PFSK-1 (cell line): Measurements from ENCODE around the gene KCNQ5.

ENCODE experiments used
- FOXP2 ChIP-seq: optimal IDR thresholded peaks from 2 replicates; pipeline ENCODE3; 2011; ENCODE audit warnings: borderline replicate concordance, control low read depth, inconsistent platforms; ENCODE audit not compliant: insufficient read depth; ENCODE audit errors: extremely low read length, extremely low read depth
- POLR2AphosphoS5 ChIP-seq: IDR thresholded peaks from 2 replicates; pipeline ENCODE4 v1.6.1; 2012; ENCODE audit warnings: low read depth, mild to moderate bottlenecking, control low read depth, low read length, moderate library complexity
- REST ChIP-seq, 2 experiments: IDR thresholded peaks; 2 replicates each; pipeline versions ENCODE4 v1.6.1 to v1.8.0; 2011 to 2012; ENCODE audit warnings: low read depth in 2 of 2, low read length in 2 of 2, control low read depth in 1 of 2, inconsistent platforms in 1 of 2, mild to moderate bottlenecking in 1 of 2, moderate library complexity in 1 of 2; ENCODE audit not compliant: insufficient read depth in 1 of 2
- SIN3A ChIP-seq: IDR thresholded peaks from 2 replicates; pipeline ENCODE4 v1.6.1; 2012; ENCODE audit warnings: mild to moderate bottlenecking, low read length, moderate library complexity, borderline replicate concordance; ENCODE audit not compliant: insufficient read depth
- TAF1 ChIP-seq: IDR thresholded peaks from 2 replicates; pipeline ENCODE4 v1.6.1; 2012; ENCODE audit warnings: low read length, control low read depth, borderline replicate concordance; ENCODE audit not compliant: insufficient read depth

KCNQ5 gene

DNA sequence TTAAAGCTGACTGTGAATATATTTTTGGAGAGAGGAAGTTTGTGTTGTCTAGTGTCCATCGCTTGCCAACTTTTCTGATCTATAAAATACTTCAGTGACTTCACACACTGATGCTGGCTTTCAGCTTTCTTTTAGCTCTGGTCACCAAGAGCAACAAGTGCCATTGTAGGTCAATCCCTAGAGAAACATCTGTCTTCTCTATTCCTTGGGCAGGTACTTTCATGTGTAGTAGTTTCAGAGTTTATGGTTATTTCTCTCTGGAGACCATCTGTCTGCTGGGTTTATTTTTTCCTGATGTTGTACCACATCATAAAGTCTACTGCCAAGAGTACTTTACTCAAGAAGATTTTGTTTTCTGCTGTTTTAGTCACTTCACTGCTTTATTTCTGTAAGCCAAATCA, 353.5 kb downstream of the KCNQ5 start:
- TF ChIP-seq FOXP2: no peak
- no peak for TF ChIP-seq SIN3A
- TF ChIP-seq TAF1: no peak
- no peak for TF ChIP-seq REST (IDR thresholded peaks at IDR 0.05; ENCODE audit: insufficient read depth in 1 of 2, low read depth in 2 of 2, low read length in 2 of 2)
- no peak for TF ChIP-seq POLR2AphosphoS5

DNA sequence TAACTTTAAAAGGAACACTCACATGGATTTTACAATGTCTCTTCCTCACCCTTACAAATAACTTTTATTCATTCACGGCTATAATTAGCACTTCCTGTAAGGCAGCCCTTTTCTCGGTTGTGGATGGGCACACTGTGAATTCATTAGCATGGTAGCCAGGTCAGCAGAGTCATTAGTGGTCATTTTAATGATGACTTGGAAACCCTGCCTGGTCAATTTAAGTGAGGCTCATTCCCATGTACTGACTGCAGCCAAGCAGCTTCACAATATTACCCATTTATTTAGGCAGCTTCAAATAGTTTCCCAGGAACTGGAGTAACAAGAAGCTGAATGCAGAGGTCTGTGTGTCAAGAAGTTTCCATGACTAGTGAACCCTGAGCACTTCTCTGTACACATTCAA, 354.6 kb downstream of the KCNQ5 start:
- no peak; a peak in 1 of 4 replicates for TF ChIP-seq REST (IDR thresholded peaks at IDR 0.05; ENCODE audit: insufficient read depth in 1 of 2, low read depth in 2 of 2, low read length in 2 of 2)
- no peak for TF ChIP-seq SIN3A
- TF ChIP-seq FOXP2: no peak
- TF ChIP-seq POLR2AphosphoS5: no peak; the same call in 1 of the 2 replicates
- TF ChIP-seq TAF1: no peak

DNA sequence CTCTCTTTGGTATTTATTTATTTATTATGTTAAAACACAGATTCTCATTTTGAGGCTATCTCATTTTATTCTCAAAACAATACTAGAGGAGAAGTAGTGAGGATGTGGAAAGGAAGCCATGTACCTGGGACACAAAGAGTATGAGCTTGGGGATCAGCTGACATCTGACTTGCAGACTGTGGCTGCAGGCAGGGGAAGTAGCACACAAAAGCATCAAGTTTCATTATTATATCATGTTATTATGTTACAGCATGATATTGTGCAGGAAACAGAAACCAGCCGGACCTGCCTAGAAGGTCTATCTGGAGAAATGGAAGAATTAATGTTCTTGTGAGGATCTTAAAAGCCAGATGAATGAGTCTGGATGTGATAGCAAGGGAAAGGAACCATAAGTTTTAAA, 355.2 kb downstream of the KCNQ5 start:
- TF ChIP-seq SIN3A (no peak), TAF1 (no peak), REST (IDR thresholded peaks at IDR 0.05; ENCODE audit: insufficient read depth in 1 of 2, low read depth in 2 of 2, low read length in 2 of 2) (no peak), POLR2AphosphoS5 (no peak; the same call in 1 of the 2 replicates), FOXP2 (no peak)

DNA sequence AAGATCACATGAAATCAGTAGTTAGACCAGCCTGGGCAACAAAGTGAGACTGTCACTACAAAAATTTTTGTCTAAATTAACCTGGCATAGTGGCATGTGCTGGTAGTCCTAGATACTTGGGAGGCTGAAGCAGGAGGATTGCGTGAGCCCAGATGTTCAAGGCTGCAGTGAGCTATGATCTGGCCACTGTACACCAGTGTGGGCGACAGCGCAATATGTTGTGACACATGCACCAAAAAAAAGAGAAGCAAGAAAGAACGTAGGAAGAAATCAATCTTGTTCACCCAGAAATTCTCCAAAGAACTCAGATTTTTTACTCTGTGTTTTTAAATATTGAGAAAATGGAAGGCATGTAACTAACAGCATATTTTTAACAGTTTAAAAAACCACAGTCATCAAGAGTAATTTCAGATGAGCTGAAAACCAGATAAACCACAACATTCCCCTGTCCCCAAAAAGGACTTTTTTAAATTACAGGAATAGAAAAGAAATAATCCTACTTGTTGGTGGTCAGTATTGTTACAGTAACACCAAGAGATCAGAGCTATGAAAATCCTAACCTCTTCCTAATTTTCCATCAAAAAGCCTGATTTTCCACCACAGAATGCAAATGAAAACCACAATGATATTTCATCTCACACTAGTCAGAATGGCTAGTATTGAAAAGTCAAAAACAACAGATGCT, 363.3 kb downstream of the KCNQ5 start:
- TF ChIP-seq REST (IDR thresholded peaks at IDR 0.05; ENCODE audit: insufficient read depth in 1 of 2, low read depth in 2 of 2, low read length in 2 of 2): no peak
- TF ChIP-seq POLR2AphosphoS5: no peak
- TF ChIP-seq TAF1: no peak
- TF ChIP-seq FOXP2: no peak
- no peak for TF ChIP-seq SIN3A

DNA sequence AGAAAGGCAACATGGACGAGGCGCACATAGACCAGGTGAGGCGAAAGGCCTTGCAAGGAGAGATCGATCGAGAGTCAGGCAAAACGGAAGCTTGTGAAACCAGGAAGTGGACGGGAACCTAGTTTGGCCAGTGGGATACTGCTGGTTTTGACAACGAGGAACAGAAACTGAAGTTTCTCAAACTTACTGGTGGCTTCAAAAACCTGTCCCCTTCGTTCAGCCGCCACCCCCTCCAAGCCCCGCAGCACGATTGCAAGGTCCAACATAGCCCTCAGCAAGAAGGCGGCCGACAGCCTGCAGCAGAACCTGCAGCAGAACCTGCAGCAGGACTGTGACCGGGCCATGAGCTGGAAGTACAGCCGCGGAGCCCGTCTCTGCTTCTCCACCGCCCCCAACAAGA, 365.4 kb downstream of the KCNQ5 start:
- no peak for TF ChIP-seq REST (IDR thresholded peaks at IDR 0.05; ENCODE audit: insufficient read depth in 1 of 2, low read depth in 2 of 2, low read length in 2 of 2)
- TF ChIP-seq FOXP2: no peak
- no peak for TF ChIP-seq TAF1
- no peak for TF ChIP-seq POLR2AphosphoS5
- no peak for TF ChIP-seq SIN3A
